ENCODE results near the gene PPARGC1A.

DNA sequence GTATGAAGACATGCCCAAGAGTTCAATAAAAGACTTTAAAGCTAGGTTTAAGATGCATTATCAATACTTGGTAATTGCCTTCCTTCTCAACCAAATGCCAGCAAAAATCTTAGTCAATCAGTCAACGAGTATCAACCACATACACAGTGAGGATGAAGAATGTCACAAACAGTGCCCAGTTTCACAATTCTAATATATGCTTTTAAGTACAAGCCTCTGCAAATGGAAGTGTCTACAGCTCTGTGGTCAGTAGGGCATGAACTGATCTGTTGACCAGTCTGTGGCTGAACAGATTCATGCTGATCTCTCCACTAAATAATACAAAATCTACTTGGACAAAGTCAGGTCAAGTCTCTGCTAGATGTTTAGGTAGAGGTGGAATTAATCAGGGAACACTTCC, 27.9 kb downstream of the PPARGC1A start:
- TF ChIP-seq, protein P1, sequence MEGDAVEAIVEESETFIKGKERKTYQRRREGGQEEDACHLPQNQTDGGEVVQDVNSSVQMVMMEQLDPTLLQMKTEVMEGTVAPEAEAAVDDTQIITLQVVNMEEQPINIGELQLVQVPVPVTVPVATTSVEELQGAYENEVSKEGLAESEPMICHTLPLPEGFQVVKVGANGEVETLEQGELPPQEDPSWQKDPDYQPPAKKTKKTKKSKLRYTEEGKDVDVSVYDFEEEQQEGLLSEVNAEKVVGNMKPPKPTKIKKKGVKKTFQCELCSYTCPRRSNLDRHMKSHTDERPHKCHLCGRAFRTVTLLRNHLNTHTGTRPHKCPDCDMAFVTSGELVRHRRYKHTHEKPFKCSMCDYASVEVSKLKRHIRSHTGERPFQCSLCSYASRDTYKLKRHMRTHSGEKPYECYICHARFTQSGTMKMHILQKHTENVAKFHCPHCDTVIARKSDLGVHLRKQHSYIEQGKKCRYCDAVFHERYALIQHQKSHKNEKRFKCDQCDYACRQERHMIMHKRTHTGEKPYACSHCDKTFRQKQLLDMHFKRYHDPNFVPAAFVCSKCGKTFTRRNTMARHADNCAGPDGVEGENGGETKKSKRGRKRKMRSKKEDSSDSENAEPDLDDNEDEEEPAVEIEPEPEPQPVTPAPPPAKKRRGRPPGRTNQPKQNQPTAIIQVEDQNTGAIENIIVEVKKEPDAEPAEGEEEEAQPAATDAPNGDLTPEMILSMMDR (conservative IDR thresholded peaks at IDR 0.05 in 1 of 2, IDR thresholded peaks at IDR 0.05 in 1 of 2; ENCODE audit: extremely low read depth in 1 of 2, insufficient read depth in 1 of 2, low read depth in 1 of 2, low read length in 2 of 2) = no peak
- no peak for TF ChIP-seq EZH2 (IDR thresholded peaks at IDR 0.05; ENCODE audit: borderline replicate concordance, low read length)

All from mammary epithelial cell (primary cell).